HG03280 (cell line): Measurements from ENCODE around the gene GRIP1.
A peak's percentile ranks its signal among the peaks of the same experiment; 100 is the strongest.

Experiments
- ATAC-seq: cut with Tn5 transposase; IDR thresholded peaks from one replicate; pipeline ENCODE4 v1.9.1; 2021; ENCODE audit warnings: mild to moderate bottlenecking, moderate library complexity; ENCODE audit not compliant: unreplicated experiment

GRIP1 gene

DNA sequence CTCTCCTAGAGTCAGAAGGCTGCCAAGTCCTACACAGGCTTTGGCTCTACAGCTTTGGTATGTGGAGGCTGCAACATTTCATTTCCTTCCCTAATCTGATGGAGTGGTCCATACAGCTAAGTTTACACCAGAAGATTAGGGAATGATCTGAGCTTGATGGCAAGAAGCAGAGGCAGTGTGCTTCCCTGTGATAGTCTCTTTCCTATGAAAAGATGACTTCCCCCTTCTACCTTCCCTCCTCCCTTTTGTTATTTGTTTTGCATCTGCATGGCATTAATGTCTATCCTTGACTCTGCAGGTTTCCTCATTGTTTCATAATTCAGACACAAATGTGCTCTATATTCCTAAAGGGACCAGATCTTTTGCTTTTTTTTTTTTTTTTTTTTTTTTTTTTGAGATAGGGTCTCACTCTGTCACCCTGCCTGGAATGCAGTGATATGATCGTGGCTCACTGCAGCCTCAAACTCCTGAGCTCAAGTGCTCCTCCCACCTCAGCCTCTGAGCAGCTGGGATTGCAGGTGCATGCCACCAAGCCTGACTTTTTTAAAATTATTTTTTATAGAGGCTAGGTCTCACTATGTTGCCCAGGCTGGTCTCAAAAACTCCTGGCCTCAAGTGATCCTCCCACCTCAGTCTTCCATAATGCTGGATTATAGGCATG lies 76.3 kb downstream of the GRIP1 start:
- no peak for ATAC-seq

DNA sequence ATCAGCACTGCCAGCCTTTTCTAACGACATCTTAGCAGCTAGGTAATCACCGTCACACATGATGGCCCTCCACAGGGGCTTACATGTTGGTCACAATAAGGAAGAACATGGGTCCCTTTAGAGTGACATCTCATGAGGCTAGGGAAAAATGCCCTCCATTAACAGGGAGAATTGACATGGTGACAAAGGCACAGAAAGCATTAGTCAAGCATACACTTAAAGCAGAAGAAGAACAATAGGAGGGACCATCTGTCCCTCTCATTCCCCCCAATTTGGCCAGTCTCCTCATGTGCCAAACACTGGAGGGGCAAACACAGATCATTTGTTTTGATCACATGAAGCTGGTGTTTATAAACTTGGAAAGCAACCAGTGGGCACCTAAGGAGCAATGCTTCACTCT lies 78.0 kb downstream of the GRIP1 start:
- ATAC-seq, result no peak

DNA sequence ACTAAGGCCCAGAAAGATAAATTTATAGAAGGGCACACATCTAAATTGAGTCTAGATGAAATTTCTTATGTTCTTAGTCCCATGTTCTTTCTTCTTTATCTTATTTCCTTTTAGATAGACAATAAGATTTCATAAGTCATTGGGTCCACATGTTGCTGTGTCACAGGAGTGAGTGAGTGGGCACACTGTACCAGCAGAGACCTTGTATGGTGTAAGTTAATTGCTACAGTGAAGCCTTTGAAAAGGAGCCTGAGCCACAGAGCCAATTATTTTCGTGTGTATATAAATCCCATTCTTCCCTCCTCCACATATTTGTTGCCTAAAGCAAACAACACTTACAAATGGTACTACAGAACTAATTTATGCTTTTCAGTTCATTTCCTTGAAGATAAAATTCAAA lies 79.1 kb downstream of the GRIP1 start:
- no peak for ATAC-seq

DNA sequence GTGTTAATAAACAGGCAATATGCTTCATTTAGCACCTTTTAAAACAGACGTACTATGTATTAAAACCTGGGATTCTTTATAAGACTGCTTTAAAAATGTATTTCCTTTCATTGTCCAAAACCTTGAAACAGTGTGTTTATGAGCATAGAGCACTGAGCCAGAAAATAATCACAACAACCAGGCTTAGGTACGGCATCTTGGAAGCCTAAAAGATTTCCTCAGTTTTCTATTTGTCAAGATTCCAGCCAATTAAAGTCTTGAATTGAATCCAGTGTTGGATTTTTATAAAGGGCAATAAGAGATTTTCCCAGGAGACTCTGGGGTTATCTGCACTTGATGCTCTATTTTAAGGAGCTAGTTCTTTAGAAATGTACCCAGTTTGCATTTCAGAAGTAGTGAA lies 80.3 kb downstream of the GRIP1 start:
- ATAC-seq, result no peak

DNA sequence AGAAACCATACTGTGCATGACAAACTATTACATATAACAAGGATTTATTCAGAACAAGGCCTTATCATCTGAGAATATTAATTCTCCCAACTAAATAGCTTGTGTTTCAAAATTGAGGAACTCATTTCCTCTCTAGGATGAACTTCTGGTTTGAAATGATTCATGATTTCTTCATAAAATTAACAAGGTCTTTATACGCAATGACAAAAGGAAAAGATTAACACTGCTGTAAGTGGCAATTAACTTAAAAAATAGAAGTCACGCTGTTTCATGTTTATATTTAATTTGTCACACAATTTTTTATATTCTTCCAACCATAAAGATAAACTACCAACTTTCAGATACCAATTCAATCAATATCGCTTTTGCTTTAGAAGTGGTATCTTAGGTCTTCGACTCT lies 80.8 kb downstream of the GRIP1 start:
- ATAC-seq, result no peak

DNA sequence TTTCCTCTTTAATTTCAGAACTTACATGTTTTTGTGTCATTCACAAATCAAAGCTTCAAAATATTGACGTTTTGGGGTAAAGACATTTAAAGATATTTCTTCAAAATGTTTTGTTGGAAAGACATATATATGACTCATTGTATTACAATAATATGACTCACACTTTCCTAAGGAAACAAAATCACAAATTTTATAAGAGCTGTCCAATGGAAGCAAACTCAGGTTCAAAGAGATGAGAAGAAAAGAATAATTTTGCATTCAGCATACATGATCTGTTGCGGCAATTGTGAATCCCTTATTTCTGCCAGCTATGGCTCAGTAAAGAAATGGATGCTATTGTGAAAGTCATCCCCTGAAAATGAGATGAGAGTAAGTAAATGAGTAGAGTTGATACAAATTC lies 82.7 kb downstream of the GRIP1 start:
- ATAC-seq, result no peak

DNA sequence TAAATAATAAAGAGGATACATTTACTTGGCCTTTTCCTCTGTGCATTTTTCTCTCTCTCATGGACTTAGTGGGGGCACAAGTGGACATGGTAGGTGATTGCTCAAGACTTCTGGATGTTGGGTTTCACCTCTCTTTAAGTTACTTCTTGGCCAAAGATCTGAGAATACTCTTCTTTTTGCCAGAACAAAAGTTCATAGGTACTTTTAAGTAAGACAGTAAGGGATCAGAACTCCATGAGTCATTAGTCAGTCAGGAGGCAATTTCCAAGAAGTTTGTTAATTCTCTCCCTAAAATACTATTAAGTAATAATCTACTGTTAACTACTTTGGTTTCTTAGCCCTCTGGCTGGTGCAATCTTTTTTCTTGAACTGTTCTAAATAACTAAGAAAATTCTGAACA lies 84.2 kb downstream of the GRIP1 start:
- ATAC-seq, result no peak

DNA sequence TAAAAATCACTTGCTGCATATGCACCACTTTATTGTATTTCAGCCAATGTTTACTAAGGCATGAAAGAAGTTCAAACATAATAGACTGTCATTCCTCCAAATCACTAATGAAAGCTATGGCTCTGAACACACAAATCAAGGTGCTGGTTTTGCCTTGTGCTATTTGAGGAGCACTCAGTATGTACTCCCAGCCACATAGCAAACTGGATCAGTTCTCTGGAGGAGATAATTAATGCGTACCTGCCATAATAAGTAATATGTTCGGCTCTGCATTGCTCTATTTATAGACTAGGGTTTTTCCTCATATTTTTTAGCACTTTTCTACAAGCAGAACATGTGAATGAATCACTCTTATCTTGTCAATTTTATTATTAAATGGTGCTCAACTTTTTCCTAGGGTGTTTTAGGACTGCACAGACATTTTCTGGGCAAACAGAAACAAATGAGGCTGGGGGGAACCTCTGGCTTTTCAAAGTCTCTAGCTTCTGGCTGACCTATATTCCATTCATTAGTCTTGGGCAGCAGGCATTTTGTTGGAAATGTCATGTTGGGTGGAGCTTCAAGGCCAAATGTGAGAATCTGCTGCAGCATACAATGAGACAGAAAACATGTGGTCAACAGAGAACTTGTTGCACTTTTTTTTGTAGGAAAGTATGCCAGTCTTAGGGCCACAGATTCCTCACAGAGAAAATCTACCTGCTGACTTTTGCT lies 88.4 kb downstream of the GRIP1 start:
- ATAC-seq, result no peak

DNA sequence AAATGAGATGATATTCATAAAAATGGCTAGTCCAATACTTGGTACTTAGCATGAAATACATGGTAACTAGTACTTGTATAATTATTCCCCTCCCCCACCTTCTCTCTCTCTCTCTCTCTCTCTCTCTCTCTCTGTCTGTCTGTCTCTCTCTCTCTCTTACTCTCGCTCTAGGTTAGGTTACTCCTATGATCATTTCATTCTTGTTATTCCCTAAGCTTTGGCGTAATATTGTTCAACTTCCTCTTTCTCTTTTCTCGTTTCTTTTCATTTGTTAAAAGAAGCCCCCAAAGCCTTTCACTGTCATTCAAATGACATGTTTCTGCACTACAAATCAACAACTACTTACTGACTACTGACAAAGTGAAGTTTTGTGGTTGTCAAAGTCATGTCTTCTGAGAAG lies 89.8 kb downstream of the GRIP1 start:
- ATAC-seq, result no peak

DNA sequence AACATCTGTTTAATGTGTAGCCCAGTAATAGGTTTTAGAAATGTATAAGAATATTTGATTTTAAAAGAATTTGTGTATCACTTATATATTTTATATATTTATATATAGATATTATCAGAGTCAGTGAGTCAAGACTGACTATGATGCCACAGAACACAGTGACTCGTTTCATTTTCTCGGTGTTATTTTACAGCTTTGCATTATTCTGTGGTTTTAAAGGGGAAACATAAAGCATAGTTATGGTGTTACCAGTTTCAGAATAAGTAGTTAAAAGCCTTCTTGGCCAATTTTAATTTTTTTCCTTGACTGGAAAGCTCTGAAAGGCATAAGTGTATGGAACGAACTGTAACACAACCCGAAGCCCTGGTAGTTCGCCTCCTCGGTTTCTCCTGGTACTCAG lies 91.0 kb downstream of the GRIP1 start:
- no peak for ATAC-seq

DNA sequence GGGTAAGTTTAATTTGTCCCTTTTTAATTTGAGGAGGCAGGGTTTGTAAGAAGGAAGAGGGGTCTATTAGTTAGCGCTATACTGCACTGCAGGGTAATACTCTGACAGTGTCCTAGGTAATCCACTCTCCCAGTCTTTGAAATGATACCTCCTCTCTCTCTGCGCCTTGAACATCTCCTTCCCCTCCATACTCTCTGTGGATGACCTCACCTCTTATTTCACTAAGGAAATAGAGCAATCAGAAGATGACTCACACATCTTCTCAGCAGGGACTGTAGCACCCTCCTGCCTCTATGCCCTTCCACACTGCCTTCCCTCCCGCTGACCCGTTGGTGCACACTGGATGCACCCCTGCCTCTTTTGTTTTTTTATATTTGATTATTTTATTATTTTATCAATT lies 94.2 kb downstream of the GRIP1 start:
- ATAC-seq, result no peak

DNA sequence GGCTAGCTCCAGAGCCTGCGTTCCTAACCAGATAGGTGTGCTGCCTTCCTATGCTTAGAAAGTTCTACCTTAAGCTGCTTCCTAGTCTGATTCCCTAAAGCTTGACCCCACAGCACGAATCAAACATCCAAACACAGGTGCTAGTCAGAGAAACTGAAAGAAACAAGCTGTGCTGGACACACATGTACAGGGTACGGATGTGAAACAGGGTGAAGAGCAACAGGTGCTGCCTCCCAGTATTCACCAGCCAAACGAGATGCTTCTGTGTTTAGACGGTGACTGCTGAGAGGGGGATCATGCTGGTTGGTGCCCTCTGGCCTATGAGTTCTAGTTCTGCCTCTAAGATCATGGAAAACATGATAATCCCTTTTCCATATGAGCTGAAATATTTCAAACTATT lies 105.3 kb downstream of the GRIP1 start:
- peak; percentile 86 for ATAC-seq

DNA sequence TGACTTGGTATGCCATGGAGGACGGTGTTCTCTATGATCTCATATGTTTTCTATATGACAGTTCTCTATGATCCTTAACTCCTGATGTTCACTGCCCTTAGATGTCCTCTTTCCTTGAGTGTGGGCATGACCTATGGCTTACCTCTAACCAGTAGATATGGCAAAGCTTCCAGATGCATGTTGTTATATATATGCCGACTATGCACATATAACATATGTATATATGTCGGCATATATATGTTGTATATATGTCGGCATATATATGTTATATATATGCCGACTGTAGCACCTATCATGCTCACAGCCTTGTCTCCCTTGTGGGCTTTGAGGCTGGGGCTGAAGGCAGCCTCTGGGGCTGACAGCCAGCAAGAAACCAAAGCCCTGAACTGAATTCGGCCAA lies 106.0 kb downstream of the GRIP1 start:
- no peak for ATAC-seq

DNA sequence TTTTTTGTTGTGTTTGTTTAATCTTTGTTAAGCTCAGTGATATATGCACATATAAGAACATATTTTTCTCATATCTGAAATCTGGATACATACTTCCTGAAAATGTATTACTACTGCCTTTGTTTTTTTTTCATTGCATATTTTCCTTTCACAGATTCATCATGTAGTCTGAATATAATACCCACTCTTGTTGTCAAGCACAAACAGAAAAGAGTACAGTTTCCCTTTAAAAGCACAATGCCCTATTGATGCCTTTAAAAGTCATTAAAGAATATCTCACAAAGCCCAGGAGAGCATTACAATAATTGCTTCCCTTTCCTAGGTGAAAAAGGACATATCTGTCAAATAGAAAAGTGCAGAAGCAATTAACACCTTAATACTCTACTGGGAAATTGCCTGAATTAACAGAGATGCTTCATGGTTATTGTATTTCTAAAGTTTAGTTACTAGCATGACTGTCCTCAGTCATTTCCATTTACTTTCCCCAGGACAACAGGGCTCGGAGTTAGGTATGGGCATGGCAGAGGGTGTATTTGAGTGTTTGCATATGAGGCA lies 107.4 kb downstream of the GRIP1 start:
- ATAC-seq, result no peak

DNA sequence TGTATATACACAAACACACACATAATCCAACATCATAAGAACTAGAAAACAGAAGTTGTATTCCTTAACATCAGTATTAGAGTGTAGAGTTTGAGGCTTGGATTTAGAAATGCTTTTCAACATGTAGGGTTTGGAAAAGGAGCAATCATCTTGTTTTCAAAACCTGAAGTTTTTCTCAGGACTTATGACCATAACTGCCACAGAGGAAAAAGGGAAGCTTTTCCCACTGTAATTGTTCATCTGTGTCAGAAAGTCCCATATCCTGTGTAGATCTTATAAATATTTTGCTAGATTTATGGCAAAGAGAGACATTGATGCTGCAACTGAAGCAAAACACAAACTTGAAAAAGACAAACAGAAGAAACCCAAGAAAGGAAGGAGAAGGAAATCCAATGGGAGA lies 115.7 kb downstream of the GRIP1 start:
- ATAC-seq, result no peak

DNA sequence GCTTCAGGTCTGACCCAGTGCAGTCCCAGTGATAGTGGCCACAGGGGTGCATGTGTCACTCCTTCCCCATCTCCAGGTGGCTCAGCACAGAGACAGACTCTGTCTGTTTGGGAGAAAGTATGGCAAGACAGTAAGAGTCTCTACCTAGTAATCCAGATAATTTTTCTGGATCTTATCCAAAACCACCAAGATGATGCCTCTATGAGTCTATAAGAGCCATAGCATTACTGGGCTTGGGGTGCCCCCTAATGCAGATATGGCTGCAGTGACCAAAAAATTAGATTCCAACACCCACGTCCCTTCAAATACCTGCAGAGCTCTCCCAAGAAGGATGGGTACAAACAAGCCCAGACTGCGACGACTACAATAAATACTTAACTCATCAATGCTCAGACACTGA lies 123.8 kb downstream of the GRIP1 start:
- no peak for ATAC-seq

DNA sequence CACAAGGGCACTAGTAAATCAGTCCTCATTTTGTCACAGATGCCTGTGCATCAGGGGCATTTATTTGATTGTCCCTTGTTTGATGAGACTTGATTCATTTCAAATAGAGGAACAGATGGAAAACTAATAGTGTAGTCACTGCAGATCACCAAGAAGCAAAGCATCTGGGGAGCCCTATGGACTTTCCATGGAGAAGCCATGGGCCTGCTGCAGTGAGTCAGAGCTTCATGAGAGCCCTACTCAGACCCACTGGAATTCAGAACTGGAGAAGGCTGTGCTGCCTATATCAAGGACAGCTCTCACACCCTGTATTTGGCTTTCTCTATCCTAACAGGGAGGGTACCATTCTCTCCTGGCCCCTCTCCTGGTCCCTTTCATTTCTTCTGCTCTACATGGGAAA lies 126.2 kb downstream of the GRIP1 start:
- no peak for ATAC-seq

DNA sequence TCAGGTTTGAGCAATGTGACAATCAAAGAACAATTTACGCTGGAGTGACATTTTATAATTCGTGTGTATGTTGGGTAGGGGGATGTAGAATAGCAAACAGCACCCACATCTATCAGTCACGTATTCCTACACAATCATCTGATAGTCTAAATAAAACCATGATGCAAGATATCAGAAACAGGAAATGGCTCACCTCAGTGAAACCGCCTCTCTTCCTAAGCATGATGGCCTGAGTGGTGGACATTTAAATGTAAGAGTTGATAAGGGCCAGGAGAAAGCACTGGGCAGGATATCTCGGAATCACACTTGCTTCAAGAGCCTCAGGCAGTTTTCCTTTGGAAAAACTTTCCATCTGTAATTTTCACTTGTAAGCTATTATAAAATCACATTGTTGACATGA lies 128.2 kb downstream of the GRIP1 start:
- ATAC-seq, result no peak

DNA sequence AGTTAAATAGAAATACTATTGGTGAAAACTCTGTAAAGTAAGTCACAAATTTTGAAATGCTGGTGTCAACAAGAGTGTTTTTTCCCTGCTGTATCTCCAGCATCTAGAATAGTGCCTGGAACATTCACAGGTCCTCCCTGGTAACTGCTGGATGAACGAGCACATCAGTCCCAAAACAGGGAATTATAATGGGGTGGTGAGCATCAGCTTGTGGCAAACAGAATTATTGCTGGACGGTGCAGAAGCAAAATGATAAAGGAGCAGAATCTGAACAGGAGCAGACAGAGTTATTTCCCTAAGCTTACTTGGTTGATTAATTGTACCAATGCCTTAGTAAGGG lies 129.9 kb downstream of the GRIP1 start:
- no peak for ATAC-seq

DNA sequence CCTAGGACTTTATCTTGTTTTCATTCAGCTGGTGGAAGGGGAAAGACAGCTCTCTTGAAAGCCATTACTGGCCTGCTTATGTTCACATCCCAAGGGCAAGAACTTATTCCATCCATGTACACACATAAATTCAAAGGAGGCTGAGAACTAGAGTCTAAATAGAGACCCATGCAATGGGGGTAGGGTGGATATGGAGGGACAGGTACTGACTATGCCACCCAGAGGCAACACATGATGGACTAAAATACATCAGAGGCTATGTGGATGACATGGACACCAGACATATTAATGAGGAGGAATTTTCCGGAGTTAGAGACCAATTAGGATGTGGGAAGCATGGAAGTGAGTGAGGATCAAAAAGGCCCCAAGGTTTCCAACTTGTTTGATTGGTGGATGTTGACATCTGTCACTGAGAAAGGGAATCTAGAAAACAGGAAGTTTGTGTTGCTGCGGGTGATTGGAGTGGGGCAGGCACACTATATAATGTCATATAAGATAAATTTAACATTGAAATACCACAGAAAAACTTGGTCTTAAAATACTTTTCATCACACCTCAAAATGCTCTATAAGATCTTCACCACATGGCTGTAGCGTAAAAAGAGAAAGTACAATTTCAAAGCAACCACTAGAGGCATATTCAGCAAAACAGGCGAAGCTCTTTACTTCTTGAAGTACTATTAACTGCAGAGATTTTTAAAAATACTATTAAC lies 130.4 kb downstream of the GRIP1 start:
- ATAC-seq, result no peak

DNA sequence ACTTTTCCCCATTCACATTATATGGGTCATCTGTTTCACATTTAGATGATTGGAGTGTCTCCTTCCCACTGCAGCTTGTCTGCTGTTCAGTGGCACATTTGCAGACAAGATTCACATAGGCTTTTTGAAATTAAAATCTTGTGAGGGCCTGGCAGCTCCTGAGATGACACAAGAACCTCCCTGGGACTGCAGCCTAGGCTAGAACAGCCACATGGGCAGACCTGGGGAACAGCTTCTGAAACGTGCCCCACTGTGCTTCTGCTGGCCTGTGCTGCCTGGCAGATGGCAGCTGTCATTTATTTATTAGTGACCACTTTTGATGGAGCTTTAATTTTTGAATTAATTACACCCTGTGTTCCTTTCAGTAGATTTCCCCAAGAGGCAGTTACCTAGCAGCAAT lies 137.4 kb downstream of the GRIP1 start:
- ATAC-seq, result no peak

DNA sequence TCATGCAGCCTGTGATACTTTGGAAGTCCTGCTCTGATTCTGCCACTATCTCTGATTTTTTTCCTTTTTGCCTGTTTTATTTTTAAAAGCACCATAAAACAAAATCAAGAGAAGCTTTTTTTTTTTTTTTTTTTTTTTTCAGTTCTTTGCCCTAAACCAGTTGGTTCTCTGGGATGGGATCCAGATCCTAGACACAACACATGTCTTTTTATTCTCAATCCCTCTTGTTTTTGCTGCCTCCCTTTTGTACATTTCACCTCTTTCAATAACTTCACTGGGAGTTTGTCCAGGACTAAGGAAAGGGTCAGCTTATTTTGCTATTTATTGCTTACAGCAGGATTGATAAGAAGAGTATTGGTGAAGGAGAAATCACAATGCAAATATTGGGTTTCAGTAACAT lies 139.4 kb downstream of the GRIP1 start:
- no peak for ATAC-seq
